CD4-positive, alpha-beta T cell treated with Interferon alpha-2 for 1 hour (primary cell): Measurements from ENCODE around the gene SENP5.
A peak's percentile ranks its signal among the peaks of the same experiment; 100 is the strongest.
"Not testable (repeated sequence)": the region's sequence is repeated elsewhere in the genome, so short reads cannot be mapped to it uniquely, and the experiment has no call there.

ENCODE experiments used
- DNase-seq, 2 donors: peaks; one replicate each; pipeline ENCODE4 v3.0.0-alpha.2; 2020 to 2022

Gene SENP5

DNA sequence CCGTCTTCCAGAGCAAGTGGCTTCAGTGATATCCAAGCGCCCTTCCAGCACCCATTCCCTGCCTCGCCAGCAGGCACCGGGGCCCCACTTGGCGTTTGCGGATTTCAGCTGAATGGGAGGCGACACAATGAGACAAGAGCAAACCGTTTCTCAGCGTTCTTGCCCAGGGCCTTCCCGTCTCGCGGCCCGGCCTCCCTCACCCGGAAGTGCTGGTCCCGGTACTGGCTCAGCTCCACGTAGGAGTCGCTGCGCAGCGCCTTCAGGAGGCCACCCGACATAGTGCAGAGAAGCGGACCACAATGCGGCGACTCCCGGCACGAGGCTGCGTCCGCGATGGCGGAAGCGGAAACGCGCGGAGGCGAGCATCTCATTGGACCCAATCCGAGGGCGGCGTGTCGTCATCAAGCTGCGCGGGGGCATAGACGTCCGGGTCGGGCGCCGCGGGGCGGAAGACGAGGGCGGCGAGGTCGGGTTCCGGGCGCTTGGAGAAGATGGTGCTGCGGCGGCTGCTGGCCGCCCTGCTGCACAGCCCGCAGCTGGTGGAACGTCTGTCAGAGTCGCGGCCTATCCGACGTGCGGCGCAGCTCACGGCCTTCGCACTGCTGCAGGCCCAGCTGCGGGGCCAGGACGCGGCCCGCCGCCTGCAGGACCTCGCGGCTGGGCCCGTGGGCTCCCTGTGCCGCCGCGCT, 74.7 kb downstream of the SENP5 start, which contains the start of gene NCBP2:
TSS of gene NCBP2 (minus strand) at position 303 of the 689 bp plus-strand sequence. CDS start at position 278, 25 bp downstream.
- DNase-seq: peak; percentile 97 to 99

DNA sequence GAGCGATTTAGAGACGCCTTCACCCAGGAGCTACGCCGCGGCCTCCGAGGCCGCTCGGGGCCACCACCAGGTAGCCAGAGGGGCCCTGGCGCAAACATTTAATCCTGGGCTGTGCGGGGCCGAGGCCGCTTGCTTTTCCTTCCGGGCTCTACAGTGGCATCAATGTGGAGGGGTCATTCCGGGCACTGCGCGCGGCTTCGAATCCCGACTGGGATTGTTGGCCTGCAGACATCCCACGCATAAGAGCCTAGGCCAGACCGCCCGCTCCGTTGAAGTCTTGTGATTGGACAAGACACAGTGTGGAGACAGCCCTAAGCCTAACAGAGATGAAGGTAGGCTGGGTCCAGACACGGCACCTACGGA, 75.2 kb downstream of the SENP5 start:
- peak in 1 of 2 donors; percentile 32 for DNase-seq

DNA sequence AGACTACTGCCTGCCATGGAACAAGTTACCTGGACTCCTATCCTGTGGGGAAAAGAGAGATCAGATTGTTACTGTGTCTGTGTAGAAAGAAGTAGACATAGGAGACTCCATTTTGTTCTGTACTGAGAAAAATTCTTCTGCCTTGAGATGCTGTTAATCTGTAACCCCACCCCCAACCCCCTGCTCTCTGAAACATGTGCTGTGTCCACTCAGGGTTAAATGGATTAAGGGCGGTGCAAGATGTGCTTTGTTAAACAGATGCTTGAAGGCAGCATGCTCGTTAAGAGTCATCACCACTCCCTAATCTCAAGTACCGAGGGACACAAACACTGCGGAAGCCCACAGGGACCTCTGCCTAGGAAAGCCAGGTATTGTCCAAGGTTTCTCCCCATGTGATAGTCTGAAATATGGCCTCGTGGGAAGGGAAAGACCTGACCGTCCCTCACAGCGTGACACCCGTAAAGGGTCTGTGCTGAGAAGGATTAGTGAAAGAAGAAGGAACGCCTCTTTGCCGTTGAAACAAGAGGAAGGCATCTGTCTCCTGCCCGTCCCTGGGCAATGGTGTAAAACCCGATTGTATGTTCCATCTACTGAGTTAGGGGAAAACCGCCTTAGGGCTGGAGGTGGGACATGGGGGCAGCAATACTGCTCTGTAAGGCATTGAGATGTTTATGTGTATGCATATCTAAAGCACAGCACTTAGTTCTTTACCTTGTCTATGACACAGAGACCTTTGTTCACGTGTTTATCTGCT, 76.5 kb downstream of the SENP5 start:
- DNase-seq: not testable (repeated sequence)

GRCh38 chr3:196947136-196947859, 79.6 kb downstream of the SENP5 start:
- no peak for DNase-seq

GRCh38 chr3:196947860-196948441, 80.2 kb downstream of the SENP5 start:
- DNase-seq: no peak

GRCh38 chr3:196948442-196949284, 80.9 kb downstream of the SENP5 start:
- DNase-seq: no peak

GRCh38 chr3:196949285-196949619, 81.5 kb downstream of the SENP5 start:
- DNase-seq: no peak

DNA sequence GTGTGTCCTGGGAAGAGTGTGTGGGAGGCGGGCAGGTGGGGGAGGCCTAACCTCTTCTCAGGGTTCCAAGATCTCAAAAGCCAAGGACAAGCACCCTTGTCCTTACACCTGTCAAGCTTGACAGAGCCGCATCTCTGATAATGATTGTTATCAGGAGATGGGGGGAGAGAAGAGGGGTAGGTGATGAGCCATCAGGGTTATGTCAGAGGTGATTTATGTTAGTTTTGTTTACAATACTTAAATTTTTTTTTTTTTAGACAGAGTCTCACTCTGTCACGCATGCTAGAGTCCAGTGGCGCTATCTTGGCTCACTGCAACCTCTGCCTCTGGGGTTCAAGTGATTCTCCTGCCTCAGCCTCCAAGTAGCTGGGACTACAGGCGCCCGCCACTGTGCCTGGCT, 82.0 kb downstream of the SENP5 start:
- DNase-seq: no peak

DNA sequence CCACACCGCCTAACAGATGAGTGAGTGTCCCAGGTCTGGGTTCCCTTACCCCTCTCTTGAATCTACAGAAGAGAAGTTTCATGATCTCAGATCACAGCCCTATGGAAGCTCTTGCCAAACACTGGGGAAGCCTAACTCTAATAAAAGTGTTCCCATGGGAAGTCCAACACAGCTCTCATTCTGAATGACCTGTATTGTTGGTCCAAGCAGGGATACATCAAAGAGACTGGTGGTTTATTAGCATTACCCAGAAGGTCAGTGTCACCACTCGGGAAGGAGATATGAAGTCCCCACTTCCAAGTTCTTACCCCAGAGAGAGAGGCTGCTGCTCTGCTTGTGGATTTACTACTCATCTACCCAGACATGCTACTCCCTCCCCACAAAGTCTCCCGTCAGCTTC, 83.7 kb downstream of the SENP5 start:
- no peak for DNase-seq

DNA sequence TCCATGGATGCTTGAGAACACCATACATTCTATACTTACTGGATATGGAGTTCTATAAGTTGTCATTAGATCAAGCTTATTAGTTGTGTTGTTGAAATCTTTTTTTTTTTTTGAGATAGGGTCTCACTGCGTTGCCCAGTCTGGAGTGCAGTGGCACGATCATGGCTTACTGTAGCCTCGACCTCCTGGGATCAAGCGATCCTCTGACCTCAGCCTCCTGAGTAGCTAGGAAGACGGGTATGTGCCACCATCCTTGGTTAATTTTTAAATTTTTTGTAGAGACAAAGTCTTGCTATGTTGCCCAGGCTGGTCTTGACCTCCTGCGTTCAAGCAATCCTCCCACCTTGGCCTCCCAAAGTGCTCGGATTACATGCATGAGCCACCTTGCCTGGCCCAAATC, 87.1 kb downstream of the SENP5 start:
- no peak for DNase-seq

DNA sequence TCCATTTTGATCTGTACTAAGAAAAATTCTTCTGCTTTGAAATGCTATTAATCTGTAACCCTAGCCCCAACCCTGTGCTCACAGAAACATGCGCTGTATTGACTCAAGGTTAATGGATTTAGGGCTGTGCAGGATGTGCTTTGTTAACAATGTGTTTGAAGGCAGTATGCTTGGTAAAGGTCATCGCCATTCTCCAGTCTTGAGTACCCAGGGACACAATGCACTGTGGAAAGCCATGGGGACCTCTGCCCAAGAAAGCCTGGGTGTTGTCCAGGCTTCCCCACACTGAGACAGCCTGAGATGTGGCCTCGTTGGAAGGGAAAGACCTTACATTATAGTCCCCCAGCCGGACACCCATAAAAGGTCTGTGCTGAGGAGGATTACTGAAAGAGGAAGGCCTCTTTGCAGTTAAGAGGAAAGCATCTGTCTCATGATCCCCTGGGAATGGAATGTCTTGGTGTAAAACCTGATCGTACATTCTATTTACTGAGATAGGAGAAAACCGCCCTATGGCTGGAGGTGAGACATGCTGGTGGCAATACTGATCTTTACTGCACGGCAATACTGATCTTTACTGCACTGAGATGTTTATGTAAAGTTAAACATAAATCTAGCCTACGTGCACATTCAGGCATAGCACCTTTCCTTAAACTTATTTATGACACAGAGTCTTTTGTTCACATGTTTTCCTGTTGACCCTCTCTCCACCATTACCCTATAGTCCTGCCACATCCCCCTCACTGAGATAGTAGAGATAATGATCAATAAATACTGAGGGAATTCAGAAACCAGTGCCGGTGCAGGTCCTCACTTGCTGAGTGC, 94.6 kb downstream of the SENP5 start:
- no peak for DNase-seq

GRCh38 chr3:196962930-196963630, 95.4 kb downstream of the SENP5 start:
- DNase-seq: no peak

- no peak for DNase-seq
Measured at GRCh38 chr3:196963631-196963953, 95.9 kb downstream of the SENP5 start.

GRCh38 chr3:196965112-196965803, 97.5 kb downstream of the SENP5 start:
- DNase-seq: no peak

- DNase-seq: no peak
Measured at GRCh38 chr3:196965804-196966173, 98.1 kb downstream of the SENP5 start.

GRCh38 chr3:196966526-196967401, 99.0 kb downstream of the SENP5 start:
- DNase-seq: no peak

DNA sequence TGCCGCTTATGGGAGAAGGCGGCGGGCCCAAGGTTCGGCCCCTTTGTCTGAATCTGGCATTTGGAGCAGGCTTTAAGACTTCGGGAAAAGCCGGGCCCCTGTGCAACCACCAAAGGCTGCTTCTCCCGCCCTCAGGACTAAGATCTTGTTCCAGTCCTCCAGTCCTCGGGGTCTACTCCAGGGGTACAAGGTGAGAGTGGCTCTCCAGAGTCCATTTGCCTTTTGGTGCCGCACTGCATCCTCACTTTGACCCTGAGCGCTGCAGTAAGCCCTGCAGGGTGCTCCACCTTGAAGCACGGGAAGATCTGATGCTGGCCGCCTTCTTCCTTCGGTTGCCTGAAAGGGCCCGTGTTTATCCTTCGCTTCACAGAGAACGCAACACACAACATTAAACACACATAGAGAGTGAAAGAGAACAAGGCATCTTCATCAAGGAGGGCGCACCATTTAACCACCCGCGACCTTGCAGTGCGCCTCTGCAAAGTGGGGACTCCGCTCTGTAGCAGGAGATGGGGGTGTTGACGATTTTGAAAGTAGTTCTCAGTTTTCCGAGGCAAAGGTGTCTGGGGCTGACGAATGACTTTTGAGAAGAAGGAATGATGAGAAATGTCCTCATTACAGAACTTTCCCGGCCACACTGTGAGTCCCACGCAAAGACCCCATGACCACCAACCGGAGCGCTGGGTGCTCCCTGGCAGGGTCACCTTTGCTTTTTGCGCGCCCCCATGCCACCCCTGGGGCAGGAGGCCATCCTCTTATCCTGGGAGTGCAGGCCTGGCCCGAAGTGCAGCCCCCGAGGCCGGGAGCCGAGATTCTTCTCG, 99.9 kb downstream of the SENP5 start:
- no peak for DNase-seq
